ENCODE data around the gene CENPH.
"Not testable (repeated sequence)": the region's sequence is repeated elsewhere in the genome, so short reads cannot be mapped to it uniquely, and the experiment has no call there.

- TF ChIP-seq POLR2A (IDR thresholded peaks at IDR 0.05), result not testable (repeated sequence)
- TF ChIP-seq, protein P1, sequence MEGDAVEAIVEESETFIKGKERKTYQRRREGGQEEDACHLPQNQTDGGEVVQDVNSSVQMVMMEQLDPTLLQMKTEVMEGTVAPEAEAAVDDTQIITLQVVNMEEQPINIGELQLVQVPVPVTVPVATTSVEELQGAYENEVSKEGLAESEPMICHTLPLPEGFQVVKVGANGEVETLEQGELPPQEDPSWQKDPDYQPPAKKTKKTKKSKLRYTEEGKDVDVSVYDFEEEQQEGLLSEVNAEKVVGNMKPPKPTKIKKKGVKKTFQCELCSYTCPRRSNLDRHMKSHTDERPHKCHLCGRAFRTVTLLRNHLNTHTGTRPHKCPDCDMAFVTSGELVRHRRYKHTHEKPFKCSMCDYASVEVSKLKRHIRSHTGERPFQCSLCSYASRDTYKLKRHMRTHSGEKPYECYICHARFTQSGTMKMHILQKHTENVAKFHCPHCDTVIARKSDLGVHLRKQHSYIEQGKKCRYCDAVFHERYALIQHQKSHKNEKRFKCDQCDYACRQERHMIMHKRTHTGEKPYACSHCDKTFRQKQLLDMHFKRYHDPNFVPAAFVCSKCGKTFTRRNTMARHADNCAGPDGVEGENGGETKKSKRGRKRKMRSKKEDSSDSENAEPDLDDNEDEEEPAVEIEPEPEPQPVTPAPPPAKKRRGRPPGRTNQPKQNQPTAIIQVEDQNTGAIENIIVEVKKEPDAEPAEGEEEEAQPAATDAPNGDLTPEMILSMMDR (IDR thresholded peaks at IDR 0.05), result not testable (repeated sequence)
Observed at GRCh38 chr5:69255940-69256339, 66.6 kb downstream of the CENPH start.

All from uterus (tissue), 2 donors.